PFSK-1 (cell line): ENCODE data around the gene FBN1.

Experiments
- FOXP2 ChIP-seq: optimal IDR thresholded peaks from 2 replicates; pipeline ENCODE3; 2011; ENCODE audit warnings: borderline replicate concordance, control low read depth, inconsistent platforms; ENCODE audit not compliant: insufficient read depth; ENCODE audit errors: extremely low read length, extremely low read depth
- POLR2AphosphoS5 ChIP-seq: IDR thresholded peaks from 2 replicates; pipeline ENCODE4 v1.6.1; 2012; ENCODE audit warnings: low read depth, mild to moderate bottlenecking, control low read depth, low read length, moderate library complexity
- REST ChIP-seq, 2 experiments: IDR thresholded peaks; 2 replicates each; pipeline versions ENCODE4 v1.6.1 to v1.8.0; 2011 to 2012; ENCODE audit warnings: low read depth in 2 of 2, low read length in 2 of 2, control low read depth in 1 of 2, inconsistent platforms in 1 of 2, mild to moderate bottlenecking in 1 of 2, moderate library complexity in 1 of 2; ENCODE audit not compliant: insufficient read depth in 1 of 2
- SIN3A ChIP-seq: IDR thresholded peaks from 2 replicates; pipeline ENCODE4 v1.6.1; 2012; ENCODE audit warnings: mild to moderate bottlenecking, low read length, moderate library complexity, borderline replicate concordance; ENCODE audit not compliant: insufficient read depth
- TAF1 ChIP-seq: IDR thresholded peaks from 2 replicates; pipeline ENCODE4 v1.6.1; 2012; ENCODE audit warnings: low read length, control low read depth, borderline replicate concordance; ENCODE audit not compliant: insufficient read depth

FBN1 gene

GRCh38 chr15:48631176-48631770 is 14.2 kb downstream of the FBN1 start:
- no peak for TF ChIP-seq REST (IDR thresholded peaks at IDR 0.05; ENCODE audit: insufficient read depth in 1 of 2, low read depth in 2 of 2, low read length in 2 of 2)

GRCh38 chr15:48630245-48630644 is 15.3 kb downstream of the FBN1 start:
- no peak for TF ChIP-seq REST (IDR thresholded peaks at IDR 0.05; ENCODE audit: insufficient read depth in 1 of 2, low read depth in 2 of 2, low read length in 2 of 2)
- no peak; the same call in 1 of the 2 replicates for TF ChIP-seq SIN3A
- TF ChIP-seq FOXP2 = no peak
- no peak for TF ChIP-seq POLR2AphosphoS5
- no peak for TF ChIP-seq TAF1

- no peak for TF ChIP-seq TAF1
- no peak for TF ChIP-seq FOXP2
- TF ChIP-seq SIN3A = no peak
- TF ChIP-seq POLR2AphosphoS5 = no peak
- TF ChIP-seq REST (IDR thresholded peaks at IDR 0.05; ENCODE audit: insufficient read depth in 1 of 2, low read depth in 2 of 2, low read length in 2 of 2) = no peak
These were observed 16.7 kb downstream of the FBN1 start for GRCh38 chr15:48628832-48629231.

- TF ChIP-seq TAF1 (no peak), POLR2AphosphoS5 (no peak), SIN3A (peak; percentile 37; the same call in 1 of the 2 replicates)
These were observed 18.1 kb downstream of the FBN1 start for GRCh38 chr15:48627260-48627940.

- TF ChIP-seq SIN3A (no peak), TAF1 (no peak), REST (IDR thresholded peaks at IDR 0.05; ENCODE audit: insufficient read depth in 1 of 2, low read depth in 2 of 2, low read length in 2 of 2) (no peak), POLR2AphosphoS5 (no peak), FOXP2 (no peak)
These were observed 20.4 kb downstream of the FBN1 start for GRCh38 chr15:48625126-48625525.
